ENCODE results near the gene DEPDC4. TPM values are rescaled to one million over a fixed set of nuclear protein-coding genes. Genes with fewer than 3 reads are reported as not detected.

The DEPDC4 gene
- total RNA-seq, 1 donor from 2014 or later = 0.40 TPM

DNA sequence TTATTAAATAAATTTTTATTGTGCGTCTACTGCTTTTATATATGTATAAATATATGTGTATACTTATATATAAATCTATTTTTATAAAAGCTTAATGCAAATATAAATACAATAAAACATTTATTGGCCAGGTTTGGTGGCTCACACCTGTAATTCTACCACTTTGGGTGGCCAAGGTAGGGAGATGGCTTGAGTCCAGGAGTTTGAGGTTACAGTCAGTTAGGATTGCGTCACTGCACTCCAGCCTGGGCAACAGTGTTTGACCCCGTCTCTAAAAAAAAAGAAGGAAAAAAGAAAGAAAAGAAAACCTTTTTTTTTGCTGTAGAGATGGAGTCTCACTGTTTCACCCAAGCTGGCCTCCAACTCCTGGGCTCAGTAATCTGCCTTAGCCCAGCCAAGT, 45.4 kb downstream of the DEPDC4 start:
- no peak for DNase-seq
- intact Hi-C loops (cut with micrococcal nuclease) = loop anchor here (10.0 kb wide), 1 partner anchor 77 kb away; the partner anchor contains the start of gene BLTP3B
- no peak for ATAC-seq

DNA sequence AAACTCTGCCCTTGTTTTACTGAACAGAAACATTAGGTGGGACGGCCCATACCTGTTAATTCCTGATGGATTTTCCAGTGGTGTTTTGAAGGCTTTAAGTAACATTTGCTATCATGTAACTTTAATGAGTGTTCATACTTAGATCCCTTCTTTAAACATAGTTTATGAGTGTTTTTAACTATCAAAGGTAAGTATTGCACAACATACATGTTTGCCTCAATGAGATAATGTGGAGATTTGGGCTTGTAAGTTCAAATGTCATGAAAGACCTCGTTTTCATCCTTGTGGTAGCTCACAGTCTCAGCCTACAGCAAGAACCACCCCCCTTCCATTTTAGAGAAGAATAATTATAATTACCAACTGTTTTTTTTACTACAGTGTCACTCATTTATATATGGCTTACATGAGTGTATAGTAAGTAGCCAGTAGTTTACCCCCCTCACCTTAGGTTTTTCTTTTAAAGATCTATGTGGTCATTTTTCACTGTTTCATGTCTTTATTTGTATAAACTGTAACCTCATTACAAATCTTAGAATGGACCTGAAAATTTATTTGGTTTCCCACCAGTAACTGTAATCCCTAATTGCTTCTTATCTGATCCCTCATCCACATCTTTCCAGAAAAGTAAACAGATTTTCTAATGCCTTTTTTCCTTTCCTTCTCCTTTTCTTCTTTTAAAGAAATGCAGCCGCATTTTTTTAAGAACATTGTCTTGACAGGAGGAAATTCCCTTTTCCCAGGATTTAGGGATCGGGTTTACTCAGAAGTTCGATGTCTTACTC, 47.4 kb downstream of the DEPDC4 start:
- ATAC-seq (no peak), DNase-seq (no peak)
- intact Hi-C loops (cut with micrococcal nuclease) = loop anchor here (10.0 kb wide), 1 partner anchor 75 kb away; the partner anchor contains the start of gene BLTP3B

DNA sequence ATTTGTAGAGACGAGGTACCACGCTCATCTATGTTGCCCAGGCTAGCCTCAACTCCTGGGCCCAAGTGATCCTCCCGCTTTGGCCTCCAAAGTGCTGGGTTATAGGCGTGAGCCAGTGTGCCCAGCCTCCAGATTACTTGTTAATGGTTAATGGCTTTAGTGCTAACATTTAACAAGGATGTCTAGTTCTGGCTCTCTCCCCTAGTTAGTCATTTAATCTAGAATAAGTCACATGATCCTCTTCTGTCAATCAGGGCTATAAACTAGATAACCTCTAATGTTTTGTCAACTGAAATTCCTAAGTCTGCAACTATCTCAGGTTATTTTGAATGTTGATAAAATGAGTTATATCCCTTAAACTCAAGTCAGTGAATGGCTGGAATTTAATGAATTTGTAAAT, 50.5 kb downstream of the DEPDC4 start:
- intact Hi-C loops (cut with micrococcal nuclease) = no loop called here
- ATAC-seq (no peak), DNase-seq (no peak)

DNA sequence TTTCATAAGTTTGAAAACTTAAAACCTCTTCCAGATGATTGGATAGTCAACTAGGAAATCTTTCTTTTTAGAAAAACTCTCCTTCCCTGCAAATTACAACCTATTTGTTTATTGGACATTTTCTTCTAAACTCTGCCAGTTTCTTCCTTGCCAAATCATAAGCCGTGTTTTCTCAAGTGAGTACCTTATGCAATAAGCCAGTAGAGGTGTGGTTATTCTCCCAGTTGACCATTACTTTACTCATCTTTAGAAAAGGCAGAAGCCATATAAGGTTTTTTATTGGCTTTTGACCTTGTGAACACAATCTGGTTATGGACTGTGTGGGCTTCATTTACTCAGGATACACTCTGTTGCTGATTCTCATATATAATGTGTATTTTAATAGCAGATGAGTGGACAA, 51.7 kb downstream of the DEPDC4 start:
- no peak for ATAC-seq
- intact Hi-C loops (cut with micrococcal nuclease) = no loop called here
- no peak for DNase-seq

DNA sequence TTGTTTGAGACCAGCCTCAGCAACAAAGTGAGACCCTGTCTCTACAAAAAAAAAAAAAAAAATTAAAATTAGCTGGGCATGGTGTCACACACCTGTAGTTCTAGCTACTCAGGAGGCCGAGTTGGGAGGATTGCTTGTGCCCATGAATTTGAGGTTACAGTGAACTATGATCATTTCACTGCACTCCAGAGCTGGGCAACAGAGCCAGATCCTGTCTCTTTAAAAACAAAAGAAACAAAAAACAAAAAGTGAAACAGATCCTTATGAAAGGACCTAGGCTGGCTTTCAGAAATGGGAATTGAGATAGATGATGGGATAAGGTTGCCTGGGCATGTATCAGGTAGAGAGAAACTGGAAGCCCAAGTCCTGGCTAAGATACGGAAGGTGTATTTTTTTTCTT, 52.4 kb downstream of the DEPDC4 start:
- intact Hi-C loops (cut with micrococcal nuclease) = no loop called here
- DNase-seq (no peak), ATAC-seq (no peak)

DNA sequence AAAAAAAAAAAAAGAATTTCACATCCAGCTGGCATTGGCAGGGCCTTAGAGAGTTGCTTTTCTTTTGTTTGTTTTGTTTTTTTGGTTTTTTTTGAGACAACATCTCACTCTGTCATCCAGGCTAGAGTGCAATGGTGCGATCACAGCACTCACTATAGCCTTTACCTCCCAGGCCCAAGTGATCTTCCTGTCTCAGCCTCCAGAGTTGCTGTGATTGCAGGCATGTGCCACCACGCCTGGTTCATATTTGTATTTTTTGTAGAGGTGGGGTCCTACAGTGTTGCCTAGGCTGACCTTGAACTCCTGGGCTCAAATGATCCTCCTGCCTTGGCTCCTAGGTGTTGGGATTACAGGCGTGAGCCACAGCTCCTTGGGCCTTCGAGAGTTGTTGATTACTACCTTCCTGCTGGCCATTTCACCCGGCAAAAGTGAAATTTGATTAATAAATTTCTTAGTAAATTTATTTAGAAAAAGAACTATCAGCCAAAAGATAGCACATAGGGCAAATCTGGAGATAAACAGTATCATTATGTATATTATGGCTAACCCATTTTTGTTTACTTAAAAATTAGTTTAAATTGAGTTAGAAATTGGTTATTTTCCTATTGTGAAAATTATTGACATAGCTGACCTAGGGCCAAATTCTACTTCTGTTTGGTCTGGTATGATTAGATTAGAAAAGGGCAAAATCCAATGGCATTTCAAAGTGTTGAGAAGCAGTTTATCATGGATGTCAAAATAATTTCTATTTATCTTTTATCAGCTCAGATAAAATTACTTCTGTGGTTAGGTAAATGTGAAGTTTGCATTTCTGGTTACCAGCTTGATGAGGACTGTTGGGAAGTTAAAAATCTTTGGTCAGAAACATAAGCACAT, 53.6 kb downstream of the DEPDC4 start:
- no peak for DNase-seq
- no peak for ATAC-seq
- intact Hi-C loops (cut with micrococcal nuclease) = no loop called here

DNA sequence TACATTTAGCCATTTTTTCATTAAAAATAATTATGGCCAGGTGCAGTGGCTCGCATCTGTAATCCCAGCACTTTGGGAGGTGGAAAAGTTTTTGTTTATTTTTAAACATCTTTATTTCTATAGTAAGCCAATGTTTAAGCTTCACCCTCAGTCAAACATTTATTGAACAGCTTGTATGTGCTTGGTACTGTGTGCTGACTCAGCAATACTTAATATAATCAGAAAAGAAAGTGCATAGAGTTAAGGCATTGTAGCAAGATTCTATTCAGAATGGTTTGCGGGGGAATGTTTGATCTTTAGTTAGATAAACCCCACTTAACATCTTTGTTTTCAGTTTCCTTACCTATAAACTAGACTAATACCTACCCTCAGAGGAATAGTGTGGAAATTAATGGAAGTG, 55.2 kb downstream of the DEPDC4 start:
- intact Hi-C loops (cut with micrococcal nuclease) = no loop called here
- ATAC-seq (no peak), DNase-seq (no peak)

DNA sequence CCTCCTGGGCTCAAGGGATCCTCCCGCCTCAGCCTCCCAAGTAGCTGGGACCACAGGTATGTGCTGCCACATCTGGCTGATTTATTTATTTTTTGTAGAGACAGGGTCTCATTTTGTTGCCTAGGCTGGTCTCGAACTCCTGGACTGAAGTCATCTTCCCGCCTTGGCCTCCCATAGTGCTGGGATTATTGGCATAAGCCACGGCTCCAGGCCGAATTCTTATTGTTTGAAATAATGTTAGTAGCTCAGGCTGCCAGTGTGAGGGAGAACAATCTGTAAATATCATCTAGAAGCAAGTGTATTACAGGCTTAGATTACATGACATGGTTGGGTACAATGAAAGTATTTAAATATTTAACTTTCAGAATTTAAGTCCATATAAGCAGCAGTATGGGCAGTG, 58.0 kb downstream of the DEPDC4 start:
- ATAC-seq (no peak), DNase-seq (no peak)
- intact Hi-C loops (cut with micrococcal nuclease) = no loop called here

DNA sequence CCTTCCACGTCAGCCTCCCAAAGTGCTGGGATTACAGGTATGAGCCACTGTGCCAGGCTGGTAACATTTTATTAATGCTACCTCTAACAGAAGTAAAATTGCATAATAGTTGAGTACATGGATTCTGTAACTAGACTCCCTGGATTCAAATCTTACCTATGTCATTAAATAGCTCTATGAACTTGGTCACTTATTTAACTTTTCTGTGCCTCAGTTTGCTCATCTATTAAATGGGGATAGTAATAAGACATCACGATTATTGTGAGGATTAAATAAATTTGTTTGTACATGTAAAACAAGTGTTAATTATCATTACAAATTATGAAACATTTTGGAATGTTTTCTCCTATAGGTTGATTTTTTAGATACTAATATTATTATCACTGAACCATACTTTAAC, 59.6 kb downstream of the DEPDC4 start:
- ATAC-seq (no peak), DNase-seq (no peak)
- intact Hi-C loops (cut with micrococcal nuclease) = no loop called here

DNA sequence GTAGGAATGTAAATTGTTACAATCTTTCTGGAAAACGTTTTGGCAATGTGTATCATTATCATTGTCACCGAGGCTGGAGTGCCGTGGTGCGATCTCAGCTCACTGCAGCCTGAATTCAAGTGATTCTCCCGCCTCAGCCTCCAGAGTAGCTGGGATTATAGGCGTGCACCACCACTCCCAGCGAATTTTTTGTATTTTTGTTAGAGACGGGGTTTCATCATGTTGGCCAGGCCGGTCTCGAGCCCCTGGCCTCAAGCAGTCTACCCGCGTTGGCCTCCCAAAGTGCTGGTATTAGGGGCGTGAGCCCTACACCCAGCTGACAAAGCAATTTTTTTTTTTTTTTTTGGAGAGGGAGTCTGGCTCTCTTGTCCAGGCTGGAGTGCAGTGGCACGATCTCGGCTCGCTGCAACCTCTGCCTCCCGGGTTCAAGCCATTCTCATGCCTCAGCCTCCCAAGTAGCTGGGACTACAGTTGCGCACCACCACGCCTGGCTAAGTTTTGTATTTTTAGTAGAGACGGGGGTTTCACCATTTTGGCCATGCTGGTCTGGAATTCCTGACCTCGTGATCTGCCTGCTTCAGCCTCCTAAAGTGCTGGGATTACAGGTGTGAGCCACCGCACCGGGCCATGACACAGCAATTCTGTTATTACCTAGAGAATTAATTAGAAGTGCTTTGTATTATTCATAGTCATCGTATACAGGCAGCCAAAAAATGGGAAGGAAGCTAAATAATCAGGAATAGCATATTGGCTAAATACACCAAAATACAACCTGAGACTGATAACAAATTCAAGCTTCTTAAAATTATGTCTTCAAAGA, 65.1 kb downstream of the DEPDC4 start:
- no peak for ATAC-seq
- intact Hi-C loops (cut with micrococcal nuclease) = no loop called here
- DNase-seq = no peak

DNA sequence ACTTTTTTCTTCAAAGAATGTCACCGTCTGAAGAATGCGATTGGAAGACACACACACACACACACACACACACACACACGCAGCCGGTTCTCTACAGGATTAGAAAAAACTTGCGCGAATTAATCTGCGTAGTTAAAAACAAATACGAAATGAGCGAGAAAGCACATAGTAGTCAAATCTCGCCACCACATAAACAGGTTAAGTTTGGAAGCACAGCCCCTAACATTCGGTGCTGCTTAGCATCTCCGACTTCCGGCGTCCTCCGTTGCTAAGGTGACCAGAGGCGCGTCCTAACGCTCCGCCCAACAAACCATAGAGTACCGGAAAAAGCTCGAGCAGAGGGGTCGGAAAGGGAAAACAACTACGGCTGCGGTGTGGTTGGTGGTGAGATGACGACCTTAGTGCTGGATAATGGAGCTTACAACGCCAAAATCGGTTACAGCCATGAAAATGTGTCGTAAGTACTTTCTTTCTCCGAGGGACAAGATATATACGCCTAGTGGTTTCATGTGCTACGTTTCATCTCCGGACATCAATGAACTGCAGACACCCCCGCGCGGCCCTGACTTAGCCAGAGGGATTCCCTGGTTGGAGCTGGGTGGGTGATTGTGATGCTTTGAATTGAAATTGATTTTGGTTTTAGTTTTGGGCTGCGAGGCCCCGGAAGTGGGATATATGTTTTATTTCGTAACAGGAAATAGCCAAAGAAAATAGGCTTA, 66.3 kb downstream of the DEPDC4 start, which contains the start of gene ACTR6:
Gene ACTR6 (plus strand): TSS at position 353 of the 719 bp plus-strand sequence. CDS start 37 bp downstream, at position 390.
- DNase-seq (peak; percentile 97), ATAC-seq (peak; percentile 99)
- intact Hi-C loops (cut with micrococcal nuclease) = no loop called here

DNA sequence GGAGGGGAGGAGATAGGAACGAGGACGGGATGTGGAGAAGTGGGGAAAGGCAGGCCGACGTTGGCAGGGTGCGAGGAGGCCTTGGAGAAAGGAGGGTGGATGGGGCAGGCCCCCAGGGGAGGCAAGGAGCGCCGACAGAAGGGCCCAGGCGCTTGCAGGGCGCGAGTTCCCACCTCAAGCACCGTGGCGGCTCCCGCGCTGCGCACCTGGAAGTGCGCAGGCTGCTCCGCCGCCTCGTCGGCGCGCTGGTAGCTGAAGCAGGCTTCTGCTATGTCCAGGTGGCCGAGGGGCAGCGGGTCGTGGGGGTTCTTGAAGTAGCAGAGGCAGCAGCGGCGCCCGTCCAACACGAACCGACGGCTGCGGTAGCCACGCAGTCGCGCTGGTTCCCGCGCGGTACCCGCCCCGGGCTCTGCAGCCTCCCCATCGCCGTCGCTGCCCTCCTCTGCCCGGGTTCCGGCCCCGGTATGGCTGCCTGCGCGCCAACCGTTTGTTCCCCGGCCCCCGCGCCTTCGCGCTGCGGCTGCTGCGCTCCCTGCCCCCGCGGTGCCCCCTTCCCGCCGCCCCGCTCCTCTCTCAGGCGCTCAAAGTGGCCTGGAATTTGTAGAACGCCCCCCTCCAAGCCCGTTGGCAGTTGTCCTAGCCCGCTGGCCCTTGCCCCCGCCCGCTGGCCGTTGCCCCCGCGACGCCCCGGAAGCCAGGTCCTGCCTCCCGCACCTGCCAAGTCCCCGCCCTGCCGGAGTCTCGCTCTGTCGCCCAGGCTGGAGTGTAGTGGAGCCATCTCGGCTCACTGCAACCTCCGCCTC, 67.3 kb downstream of the DEPDC4 start:
- peak; percentile 82 for DNase-seq
- ATAC-seq = peak; percentile 87
- intact Hi-C loops (cut with micrococcal nuclease) = no loop called here

DNA sequence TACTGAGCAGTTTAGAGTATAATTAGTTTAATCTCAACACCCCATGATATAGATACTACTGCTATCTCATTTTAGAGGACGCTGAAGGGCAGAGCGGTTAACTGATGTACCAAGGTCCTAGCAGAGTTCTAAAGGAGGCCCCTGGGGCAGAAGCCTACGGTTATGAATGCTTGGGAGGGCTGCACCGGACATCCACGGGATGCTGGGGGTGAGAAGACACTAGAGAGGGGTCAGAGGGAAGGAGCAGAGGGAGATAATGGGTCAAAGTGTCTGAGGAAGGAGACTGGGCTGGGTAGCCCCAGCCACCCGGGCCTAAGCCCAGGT, 67.9 kb downstream of the DEPDC4 start:
- intact Hi-C loops (cut with micrococcal nuclease) = no loop called here
- no peak for ATAC-seq
- DNase-seq = no peak

DNA sequence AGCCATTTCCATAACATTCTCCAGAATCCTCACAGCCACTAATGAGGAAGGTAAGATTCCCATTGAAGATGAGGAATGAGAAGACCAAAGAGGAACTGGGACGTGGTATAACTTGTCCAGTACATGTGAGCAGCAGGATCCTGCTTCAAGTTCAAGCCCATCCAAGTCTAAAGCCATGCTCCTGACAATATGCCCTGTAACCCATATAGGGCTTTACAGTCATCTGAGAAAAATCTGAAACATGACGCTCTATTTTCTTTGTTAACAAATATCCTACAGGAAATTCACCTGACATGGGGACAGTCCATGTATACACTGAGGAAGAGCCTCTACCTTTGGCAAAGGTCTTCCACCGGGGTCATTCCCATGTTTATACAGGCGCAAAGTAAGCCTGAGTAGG, 69.4 kb downstream of the DEPDC4 start:
- DNase-seq (no peak), ATAC-seq (no peak)
- intact Hi-C loops (cut with micrococcal nuclease) = no loop called here

DNA sequence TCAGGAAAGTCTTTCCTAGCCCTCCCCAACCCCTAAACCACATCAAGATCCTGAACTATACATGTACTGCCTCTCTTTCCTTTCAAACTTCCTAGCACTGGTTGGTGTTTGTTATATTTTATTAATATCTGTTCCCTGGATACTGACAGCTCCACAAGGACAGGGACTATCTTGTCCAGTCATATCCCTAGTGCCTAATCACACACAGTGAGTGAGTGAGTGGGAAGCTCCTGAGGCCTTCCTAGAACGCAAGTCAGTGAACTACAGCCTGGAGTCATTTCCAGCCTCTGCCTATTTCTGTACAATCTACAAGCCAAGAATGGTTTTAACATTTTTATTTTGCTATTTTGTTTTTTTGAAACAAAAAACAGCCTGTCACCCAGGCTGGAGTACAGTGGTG, 73.8 kb downstream of the DEPDC4 start:
- ATAC-seq = peak; percentile 55
- intact Hi-C loops (cut with micrococcal nuclease) = no loop called here

More for the DNA sequence above, 73.8 kb downstream of the DEPDC4 start:
- no peak for DNase-seq
